Transverse colon (tissue), 4 donors: ENCODE data around the gene ALG9. TPM values are rescaled to one million over a fixed set of nuclear protein-coding genes. Genes with fewer than 3 reads are reported as not detected.

Source experiments
- DNase-seq: peaks from one replicate; pipeline ENCODE4 v3.0.0-alpha.2; 2019
- H3K27ac ChIP-seq, 4 donors: fragments of 200-600 bp; sonication (generic); 2 replicates each; pipeline ENCODE4 v1.5.1; 2016 to 2018; ENCODE audit warnings: inconsistent platforms in 4 of 4
- H3K27me3 ChIP-seq: fragments of 200-600 bp; sonication (generic); 2 replicates; pipeline ENCODE4 v1.5.1; 2017; ENCODE audit warnings: inconsistent platforms
- H3K36me3 ChIP-seq, 4 donors: fragments of 200-600 bp; sonication (generic); 2 replicates each; pipeline ENCODE4 v1.5.1; 2017 to 2019; ENCODE audit warnings: inconsistent platforms in 4 of 4
- H3K4me1 ChIP-seq, 4 donors: fragments of 200-600 bp; sonication (generic); 2 replicates each; pipeline ENCODE4 v1.5.1; 2017 to 2020; ENCODE audit warnings: inconsistent platforms in 4 of 4
- H3K4me3 ChIP-seq, 4 donors: fragments of 200-600 bp; sonication (generic); 1 replicate in 1 of 4; 2 replicates in 3 of 4; pipeline versions ENCODE4 v1.5.1 to v1.6.1; 2017 to 2019; ENCODE audit warnings: inconsistent platforms in 4 of 4
- H3K9me3 ChIP-seq, 2 donors: fragments of 200-600 bp; sonication (generic); 2 replicates each; pipeline ENCODE4 v1.5.1; 2017 to 2019; ENCODE audit warnings: inconsistent platforms in 2 of 2
- CTCF ChIP-seq, 5 experiments: fragments of 200-600 bp in 3 of 5; fragments of 450-650 bp in 2 of 5; sonication (generic) in 3 of 5; IDR thresholded peaks; 1 replicate in 2 of 5; 2 replicates in 3 of 5; pipeline ENCODE4 v1.5.1; 2016 to 2017; ENCODE audit warnings: antibody characterized with exemption in 5 of 5, inconsistent platforms in 3 of 5, mild to moderate bottlenecking in 2 of 5, moderate library complexity in 1 of 5
- EP300 ChIP-seq: sonication (generic); formaldehyde crosslinking; IDR thresholded peaks from one replicate; pipeline ENCODE4 v1.6.1; 2017; ENCODE audit warnings: antibody characterized with exemption, low read depth
- POLR2A ChIP-seq: fragments of 450-650 bp; IDR thresholded peaks from one replicate; pipeline ENCODE4 v1.6.1; 2016; ENCODE audit warnings: antibody characterized with exemption, mild to moderate bottlenecking, moderate library complexity
- POLR2AphosphoS5 ChIP-seq, 3 donors: sonication (generic); formaldehyde crosslinking; IDR thresholded peaks; one replicate each; pipeline ENCODE4 v1.6.1; 2016; ENCODE audit warnings: antibody characterized with exemption in 3 of 3
- WGBS, 2 donors: methylation state at CpG; one replicate each; pipeline ENCODE4 v1.1.5; 2018; ENCODE audit warnings: low coverage in 1 of 2; 5-methylcytosine and 5-hydroxymethylcytosine counted together
- in situ Hi-C, 4 donors: fragments of 200-750 bp; cut with MboI; loops; one replicate each; pipeline versions ENCODE4 v1.15.0 to v1.15.1; 2017; ENCODE audit warnings: low sequenced_read_pairs in 3 of 4, low pct_ligation_motif_present in 1 of 4, low pct_unique_long_range_greater_than_20kb in 1 of 4
- intact Hi-C: fragments of 100-400 bp; cut with DNase I; formaldehyde crosslinking; loops from one replicate; pipeline ENCODE4 v1.15.1; 2023; ENCODE audit warnings: low total_unique reads
- total RNA-seq, 4 donors: library from RNA; depleted of rRNA; stranded (reverse); fragments of >200 nt; gene quantifications; one replicate each; pipeline ENCODE4 v1.1.0, GENCODE V29; 2016

Gene ALG9
- total RNA-seq, 4 donors from 2014 or later, result 18.4 to 51.1 (median 35.0) TPM

- H3K4me1 ChIP-seq, result peaks cover 0 to 9% (median 1%) of the 10 kb centered on the region in 4 donors
- no peaks in the 10 kb centered on the region for H3K27me3 ChIP-seq
- in situ Hi-C loops (no loop called here), intact Hi-C loops (no loop called here)
- WGBS, 2 donors, result 60 to 81% methylated on average over 1 of the region's 1 CpG
- DNase-seq, result no peak
- H3K36me3 ChIP-seq, result peaks cover 0 to 28% (median 10%) of the 10 kb centered on the region in 4 donors
- H3K4me3 ChIP-seq, result no peak overlapping the region
- H3K9me3 ChIP-seq, result no peaks in the 10 kb centered on the region
- H3K27ac ChIP-seq, result no peak overlapping the region
- TF ChIP-seq CTCF (IDR thresholded peaks at IDR 0.05), result no peak
- no peak for TF ChIP-seq EP300
- TF ChIP-seq POLR2A, result no peak
- TF ChIP-seq POLR2AphosphoS5 (IDR thresholded peaks at IDR 0.05), result no peak
Observed at GRCh38 chr11:111836721-111837120, 34.7 kb downstream of the ALG9 start.

- H3K9me3 ChIP-seq, result no peaks in the 10 kb centered on the region
- in situ Hi-C loops (no loop called here), intact Hi-C loops (no loop called here)
- no peak for TF ChIP-seq POLR2A
- DNase-seq, result no peak
- peaks cover 0 to 7% (median 0%) of the 10 kb centered on the region in 4 donors for H3K4me1 ChIP-seq
- peaks cover 0 to 28% (median 11%) of the 10 kb centered on the region in 4 donors for H3K36me3 ChIP-seq
- no peak overlapping the region for H3K27ac ChIP-seq
- H3K4me3 ChIP-seq, result no peak overlapping the region
- 83 to 85% methylated on average over 1 of the region's 1 CpG for WGBS, 2 donors
- H3K27me3 ChIP-seq, result no peaks in the 10 kb centered on the region
Observed at GRCh38 chr11:111836162-111836561, 35.2 kb downstream of the ALG9 start.

GRCh38 chr11:111835665-111836064, 35.7 kb downstream of the ALG9 start:
- Histone ChIP-seq H3K27ac (no peak overlapping the region), H3K27me3 (no peaks in the 10 kb centered on the region), H3K4me3 (no peak overlapping the region), H3K36me3 (peaks cover 0 to 32% (median 13%) of the 10 kb centered on the region in 4 donors), H3K4me1 (peaks cover 0 to 6% (median 0%) of the 10 kb centered on the region in 4 donors), H3K9me3 (no peaks in the 10 kb centered on the region)
- in situ Hi-C loops (no loop called here), intact Hi-C loops (no loop called here)
- WGBS, 2 donors, result 96 to 97% methylated on average over 4 to 7 of the region's 7 CpGs
- no peak for TF ChIP-seq EP300
- TF ChIP-seq CTCF (IDR thresholded peaks at IDR 0.05), result no peak
- TF ChIP-seq POLR2AphosphoS5 (IDR thresholded peaks at IDR 0.05), result no peak
- TF ChIP-seq POLR2A, result no peak
- DNase-seq, result no peak

- H3K27ac ChIP-seq, result no peak overlapping the region
- intact Hi-C loops (no loop called here), in situ Hi-C loops (no loop called here)
- H3K4me3 ChIP-seq, result no peak overlapping the region
- H3K36me3 ChIP-seq, result peaks cover 0 to 32% (median 14%) of the 10 kb centered on the region in 4 donors
- peaks cover 0 to 6% (median 0%) of the 10 kb centered on the region in 4 donors for H3K4me1 ChIP-seq
- DNase-seq, result no peak
- WGBS, 2 donors, result 65 to 70% methylated on average over 3 of the region's 3 CpGs
- no peaks in the 10 kb centered on the region for H3K9me3 ChIP-seq
- no peak for TF ChIP-seq POLR2A
- H3K27me3 ChIP-seq, result no peaks in the 10 kb centered on the region
Observed at GRCh38 chr11:111834432-111835163, 36.8 kb downstream of the ALG9 start.

GRCh38 chr11:111833524-111833923, 37.9 kb downstream of the ALG9 start:
- DNase-seq, result no peak
- no peak for TF ChIP-seq EP300
- TF ChIP-seq POLR2A, result no peak
- no peak for TF ChIP-seq POLR2AphosphoS5 (IDR thresholded peaks at IDR 0.05)
- TF ChIP-seq CTCF (IDR thresholded peaks at IDR 0.05), result no peak
- intact Hi-C loops (no loop called here), in situ Hi-C loops (no loop called here)
- Histone ChIP-seq H3K36me3 (peaks cover 0 to 32% (median 11%) of the 10 kb centered on the region in 4 donors), H3K4me1 (peaks cover 0 to 6% (median 0%) of the 10 kb centered on the region in 4 donors), H3K9me3 (no peaks in the 10 kb centered on the region), H3K4me3 (no peak overlapping the region), H3K27me3 (no peaks in the 10 kb centered on the region), H3K27ac (no peak overlapping the region)
- WGBS, 2 donors, result 85 to 87% methylated on average over 4 of the region's 4 CpGs
